GM23338 (cell line): ENCODE data around the gene AP1S2. TPM values are rescaled to one million over a fixed set of nuclear protein-coding genes. Genes with fewer than 3 reads are reported as not detected.

Experiments used
- ATAC-seq: fragments of 200-7000 bp; cut with Tn5 transposase; 3 replicates; pipeline ENCODE4 v1.9.1; 2020
- DNase-seq: peaks from one replicate; pipeline ENCODE4 v3.0.0-alpha.2; 2015; ENCODE audit warnings: low spot score
- H2AFZ ChIP-seq: fragments of 200-600 bp; sonication (generic); 2 replicates; pipeline ENCODE4 v1.8.0; 2016; ENCODE audit warnings: antibody characterized with exemption, mild to moderate bottlenecking, moderate library complexity
- H3F3A ChIP-seq: fragments of 200-600 bp; sonication (generic); replicated peaks from 2 replicates; pipeline ENCODE4 v1.8.0; 2017; ENCODE audit warnings: antibody characterized with exemption, mixed run types, low read depth
- H3K27ac ChIP-seq: fragments of 200-600 bp; sonication (generic); 2 replicates; pipeline ENCODE4 v1.6.1; 2016; ENCODE audit warnings: low read depth
- H3K27me3 ChIP-seq: fragments of 200-600 bp; sonication (generic); 2 replicates; pipeline ENCODE4 v1.8.0; 2016; ENCODE audit warnings: mild to moderate bottlenecking, mixed run types, moderate library complexity; ENCODE audit not compliant: insufficient read depth
- H3K36me3 ChIP-seq: fragments of 200-600 bp; sonication (generic); 2 replicates; pipeline ENCODE4 v1.8.0; 2016; ENCODE audit warnings: mild to moderate bottlenecking; ENCODE audit not compliant: insufficient read depth
- H3K4me1 ChIP-seq: fragments of 200-600 bp; sonication (generic); 2 replicates; pipeline ENCODE4 v1.8.0; 2016; ENCODE audit warnings: mild to moderate bottlenecking, moderate library complexity; ENCODE audit not compliant: insufficient read depth
- H3K4me2 ChIP-seq: fragments of 200-600 bp; sonication (generic); 2 replicates; pipeline ENCODE4 v1.7.1; 2017; ENCODE audit warnings: mixed run types
- H3K4me3 ChIP-seq: fragments of 200-600 bp; sonication (generic); 2 replicates; pipeline ENCODE4 v1.6.1; 2016; ENCODE audit warnings: mixed run types
- H3K79me2 ChIP-seq: fragments of 200-600 bp; sonication (generic); replicated peaks from 2 replicates; pipeline ENCODE4 v1.8.0; 2017; ENCODE audit warnings: mild to moderate bottlenecking; ENCODE audit not compliant: insufficient read depth
- H3K9me2 ChIP-seq: fragments of 200-600 bp; sonication (generic); 2 replicates; pipeline ENCODE4 v1.8.0; 2017; ENCODE audit not compliant: insufficient read depth
- H4K20me1 ChIP-seq: fragments of 200-600 bp; sonication (generic); replicated peaks from 2 replicates; pipeline ENCODE4 v1.8.0; 2017; ENCODE audit warnings: mild to moderate bottlenecking; ENCODE audit not compliant: insufficient read depth
- H3K27ac Mint-ChIP-seq: 2 replicates; pipeline ENCODE4 v1.8.0; 2020; ENCODE audit warnings: inconsistent platforms, mild to moderate bottlenecking, moderate library complexity, mixed read lengths
- H3K27me3 Mint-ChIP-seq: 3 replicates; pipeline ENCODE4 v1.8.0; 2022; ENCODE audit warnings: low read depth, mild to moderate bottlenecking, moderate library complexity, mixed read lengths, inconsistent platforms; ENCODE audit not compliant: insufficient read depth, poor library complexity
- H3K36me3 Mint-ChIP-seq: 3 replicates; pipeline ENCODE4 v1.8.0; 2021; ENCODE audit warnings: low read depth, mild to moderate bottlenecking, inconsistent platforms, moderate library complexity, mixed read lengths
- H3K4me1 Mint-ChIP-seq: 3 replicates; pipeline ENCODE4 v1.8.0; 2020; ENCODE audit warnings: mild to moderate bottlenecking, inconsistent platforms, mixed read lengths
- H3K4me3 Mint-ChIP-seq: 3 replicates; pipeline ENCODE4 v1.8.0; 2021; ENCODE audit warnings: moderate library complexity, mild to moderate bottlenecking, inconsistent platforms, mixed read lengths
- H3K9me3 Mint-ChIP-seq: 3 replicates; pipeline ENCODE4 v1.8.0; 2020; ENCODE audit warnings: moderate library complexity, mild to moderate bottlenecking, inconsistent platforms, mixed read lengths
- EZH2phosphoT487 ChIP-seq: fragments of 200-600 bp; sonication (generic); IDR thresholded peaks from one replicate; pipeline ENCODE4 v1.8.1; 2018; ENCODE audit warnings: antibody characterized with exemption; ENCODE audit not compliant: unreplicated experiment
- NANOG ChIP-seq: IDR thresholded peaks from 2 replicates; pipeline ENCODE4 v1.6.1; 2016; ENCODE audit warnings: antibody characterized with exemption, borderline replicate concordance
- STAT1 ChIP-seq: IDR thresholded peaks from one replicate; pipeline ENCODE4 v1.6.1; 2016; ENCODE audit warnings: antibody characterized with exemption; ENCODE audit not compliant: unreplicated experiment
- ZNF114 ChIP-seq: fragments of 250-450 bp; sonication (Bioruptor Pico); IDR thresholded peaks from 2 replicates; pipeline ENCODE4 v1.5.0; 2020; ENCODE audit warnings: mild to moderate bottlenecking, moderate library complexity
- polyA plus RNA-seq: library from polyadenylated mRNA; unstranded; fragments of >200 nt; fragmentation: Nextera tagmentation; extraction: Ambion mirVana; gene quantifications from 2 replicates; pipeline ENCODE4 v1.2.1, GENCODE V29; 2016
- total RNA-seq: library from RNA; depleted of rRNA; stranded (reverse); fragments of >200 nt; shearing (Covaris generic); gene quantifications from 2 replicates; pipeline ENCODE4 v1.2.3, GENCODE V29; 2014
- TF ChIP-seq, protein P1 (sequence below): fragments of 250-450 bp; sonication (Bioruptor Pico); IDR thresholded peaks from 2 replicates; pipeline ENCODE4 v1.5.0; 2020; ENCODE audit warnings: mild to moderate bottlenecking, moderate library complexity
- TF ChIP-seq, protein P2 (sequence below): IDR thresholded peaks from 2 replicates; pipeline ENCODE4 v1.6.1; 2016; ENCODE audit warnings: antibody characterized with exemption
- TF ChIP-seq, protein P3 (sequence below), 2 experiments: fragments of 200-600 bp in 1 of 2; sonication (generic) in 1 of 2; conservative IDR thresholded peaks; 2 replicates each; pipeline versions ENCODE4 v1.5.1 to v1.6.1; 2016 to 2017; ENCODE audit warnings: antibody characterized with exemption in 2 of 2, low read depth in 2 of 2, mild to moderate bottlenecking in 2 of 2, moderate library complexity in 1 of 2

AP1S2 gene
- total and polyA plus RNA-seq, 2 experiments from 2014 or later = 160 to 251 TPM

DNA sequence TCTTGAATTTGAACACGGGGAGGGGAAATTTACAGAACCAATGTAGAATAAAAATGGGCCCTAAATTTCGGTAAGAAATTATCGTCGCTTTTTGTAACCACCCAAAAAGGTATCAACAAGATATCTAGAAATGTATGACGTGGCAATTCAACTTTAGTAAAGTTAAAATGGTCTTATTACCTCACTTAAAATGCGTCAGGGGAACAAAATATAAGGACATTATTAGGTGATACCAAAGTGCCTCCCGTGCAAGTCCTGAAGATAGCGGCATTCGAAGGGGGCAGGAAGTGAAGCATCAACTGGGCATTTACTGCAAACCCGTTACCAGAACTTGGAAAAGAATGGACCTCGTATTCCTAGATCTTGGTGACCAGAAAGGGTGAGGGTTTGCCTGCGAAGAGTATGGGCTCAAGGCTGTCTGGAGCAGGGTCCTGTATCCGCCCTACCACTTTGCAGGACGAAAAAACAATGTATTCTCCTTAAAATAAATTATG lies 980 bp downstream of the AP1S2 start:
- no peak for TF ChIP-seq ZNF114 (CRISPR knock-in tag)
- TF ChIP-seq, protein P1, sequence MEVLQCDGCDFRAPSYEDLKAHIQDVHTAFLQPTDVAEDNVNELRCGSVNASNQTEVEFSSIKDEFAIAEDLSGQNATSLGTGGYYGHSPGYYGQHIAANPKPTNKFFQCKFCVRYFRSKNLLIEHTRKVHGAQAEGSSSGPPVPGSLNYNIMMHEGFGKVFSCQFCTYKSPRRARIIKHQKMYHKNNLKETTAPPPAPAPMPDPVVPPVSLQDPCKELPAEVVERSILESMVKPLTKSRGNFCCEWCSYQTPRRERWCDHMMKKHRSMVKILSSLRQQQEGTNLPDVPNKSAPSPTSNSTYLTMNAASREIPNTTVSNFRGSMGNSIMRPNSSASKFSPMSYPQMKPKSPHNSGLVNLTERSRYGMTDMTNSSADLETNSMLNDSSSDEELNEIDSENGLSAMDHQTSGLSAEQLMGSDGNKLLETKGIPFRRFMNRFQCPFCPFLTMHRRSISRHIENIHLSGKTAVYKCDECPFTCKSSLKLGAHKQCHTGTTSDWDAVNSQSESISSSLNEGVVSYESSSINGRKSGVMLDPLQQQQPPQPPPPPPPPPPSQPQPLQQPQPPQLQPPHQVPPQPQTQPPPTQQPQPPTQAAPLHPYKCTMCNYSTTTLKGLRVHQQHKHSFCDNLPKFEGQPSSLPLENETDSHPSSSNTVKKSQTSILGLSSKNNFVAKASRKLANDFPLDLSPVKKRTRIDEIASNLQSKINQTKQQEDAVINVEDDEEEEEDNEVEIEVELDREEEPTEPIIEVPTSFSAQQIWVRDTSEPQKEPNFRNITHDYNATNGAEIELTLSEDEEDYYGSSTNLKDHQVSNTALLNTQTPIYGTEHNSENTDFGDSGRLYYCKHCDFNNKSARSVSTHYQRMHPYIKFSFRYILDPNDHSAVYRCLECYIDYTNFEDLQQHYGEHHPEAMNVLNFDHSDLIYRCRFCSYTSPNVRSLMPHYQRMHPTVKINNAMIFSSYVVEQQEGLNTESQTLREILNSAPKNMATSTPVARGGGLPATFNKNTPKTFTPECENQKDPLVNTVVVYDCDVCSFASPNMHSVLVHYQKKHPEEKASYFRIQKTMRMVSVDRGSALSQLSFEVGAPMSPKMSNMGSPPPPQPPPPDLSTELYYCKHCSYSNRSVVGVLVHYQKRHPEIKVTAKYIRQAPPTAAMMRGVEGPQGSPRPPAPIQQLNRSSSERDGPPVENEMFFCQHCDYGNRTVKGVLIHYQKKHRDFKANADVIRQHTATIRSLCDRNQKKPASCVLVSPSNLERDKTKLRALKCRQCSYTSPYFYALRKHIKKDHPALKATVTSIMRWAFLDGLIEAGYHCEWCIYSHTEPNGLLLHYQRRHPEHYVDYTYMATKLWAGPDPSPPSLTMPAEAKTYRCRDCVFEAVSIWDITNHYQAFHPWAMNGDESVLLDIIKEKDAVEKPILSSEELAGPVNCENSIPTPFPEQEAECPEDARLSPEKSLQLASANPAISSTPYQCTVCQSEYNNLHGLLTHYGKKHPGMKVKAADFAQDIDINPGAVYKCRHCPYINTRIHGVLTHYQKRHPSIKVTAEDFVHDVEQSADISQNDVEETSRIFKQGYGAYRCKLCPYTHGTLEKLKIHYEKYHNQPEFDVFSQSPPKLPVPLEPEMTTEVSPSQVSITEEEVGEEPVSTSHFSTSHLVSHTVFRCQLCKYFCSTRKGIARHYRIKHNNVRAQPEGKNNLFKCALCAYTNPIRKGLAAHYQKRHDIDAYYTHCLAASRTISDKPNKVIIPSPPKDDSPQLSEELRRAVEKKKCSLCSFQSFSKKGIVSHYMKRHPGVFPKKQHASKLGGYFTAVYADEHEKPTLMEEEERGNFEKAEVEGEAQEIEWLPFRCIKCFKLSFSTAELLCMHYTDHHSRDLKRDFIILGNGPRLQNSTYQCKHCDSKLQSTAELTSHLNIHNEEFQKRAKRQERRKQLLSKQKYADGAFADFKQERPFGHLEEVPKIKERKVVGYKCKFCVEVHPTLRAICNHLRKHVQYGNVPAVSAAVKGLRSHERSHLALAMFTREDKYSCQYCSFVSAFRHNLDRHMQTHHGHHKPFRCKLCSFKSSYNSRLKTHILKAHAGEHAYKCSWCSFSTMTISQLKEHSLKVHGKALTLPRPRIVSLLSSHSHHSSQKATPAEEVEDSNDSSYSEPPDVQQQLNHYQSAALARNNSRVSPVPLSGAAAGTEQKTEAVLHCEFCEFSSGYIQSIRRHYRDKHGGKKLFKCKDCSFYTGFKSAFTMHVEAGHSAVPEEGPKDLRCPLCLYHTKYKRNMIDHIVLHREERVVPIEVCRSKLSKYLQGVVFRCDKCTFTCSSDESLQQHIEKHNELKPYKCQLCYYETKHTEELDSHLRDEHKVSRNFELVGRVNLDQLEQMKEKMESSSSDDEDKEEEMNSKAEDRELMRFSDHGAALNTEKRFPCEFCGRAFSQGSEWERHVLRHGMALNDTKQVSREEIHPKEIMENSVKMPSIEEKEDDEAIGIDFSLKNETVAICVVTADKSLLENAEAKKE (CRISPR knock-in tag) = no peak
- TF ChIP-seq STAT1 = no peak
- TF ChIP-seq, protein P2, sequence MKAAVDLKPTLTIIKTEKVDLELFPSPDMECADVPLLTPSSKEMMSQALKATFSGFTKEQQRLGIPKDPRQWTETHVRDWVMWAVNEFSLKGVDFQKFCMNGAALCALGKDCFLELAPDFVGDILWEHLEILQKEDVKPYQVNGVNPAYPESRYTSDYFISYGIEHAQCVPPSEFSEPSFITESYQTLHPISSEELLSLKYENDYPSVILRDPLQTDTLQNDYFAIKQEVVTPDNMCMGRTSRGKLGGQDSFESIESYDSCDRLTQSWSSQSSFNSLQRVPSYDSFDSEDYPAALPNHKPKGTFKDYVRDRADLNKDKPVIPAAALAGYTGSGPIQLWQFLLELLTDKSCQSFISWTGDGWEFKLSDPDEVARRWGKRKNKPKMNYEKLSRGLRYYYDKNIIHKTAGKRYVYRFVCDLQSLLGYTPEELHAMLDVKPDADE = no peak
- no peak for TF ChIP-seq EZH2phosphoT487
- no peak for TF ChIP-seq NANOG
- TF ChIP-seq, protein P3, sequence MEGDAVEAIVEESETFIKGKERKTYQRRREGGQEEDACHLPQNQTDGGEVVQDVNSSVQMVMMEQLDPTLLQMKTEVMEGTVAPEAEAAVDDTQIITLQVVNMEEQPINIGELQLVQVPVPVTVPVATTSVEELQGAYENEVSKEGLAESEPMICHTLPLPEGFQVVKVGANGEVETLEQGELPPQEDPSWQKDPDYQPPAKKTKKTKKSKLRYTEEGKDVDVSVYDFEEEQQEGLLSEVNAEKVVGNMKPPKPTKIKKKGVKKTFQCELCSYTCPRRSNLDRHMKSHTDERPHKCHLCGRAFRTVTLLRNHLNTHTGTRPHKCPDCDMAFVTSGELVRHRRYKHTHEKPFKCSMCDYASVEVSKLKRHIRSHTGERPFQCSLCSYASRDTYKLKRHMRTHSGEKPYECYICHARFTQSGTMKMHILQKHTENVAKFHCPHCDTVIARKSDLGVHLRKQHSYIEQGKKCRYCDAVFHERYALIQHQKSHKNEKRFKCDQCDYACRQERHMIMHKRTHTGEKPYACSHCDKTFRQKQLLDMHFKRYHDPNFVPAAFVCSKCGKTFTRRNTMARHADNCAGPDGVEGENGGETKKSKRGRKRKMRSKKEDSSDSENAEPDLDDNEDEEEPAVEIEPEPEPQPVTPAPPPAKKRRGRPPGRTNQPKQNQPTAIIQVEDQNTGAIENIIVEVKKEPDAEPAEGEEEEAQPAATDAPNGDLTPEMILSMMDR (conservative IDR thresholded peaks at IDR 0.05; ENCODE audit: low read depth in 2 of 2) = no peak
- H3K4me2 ChIP-seq = peak overlapping the region; percentile 75
- no peak for DNase-seq
- H3K27ac ChIP-seq = 0 out of 2 replicates have a peak overlapping the region, but pooled peaks have one; percentile 69
- Mint-ChIP-seq H3K4me3 (peak overlapping the region; percentile 92), H3K27ac (peak overlapping the region; percentile 86), H3K36me3 (peaks cover 44% of the 10 kb centered on the region), H3K27me3 (peaks cover 3% of the 10 kb centered on the region), H3K4me1 (peaks cover 37% of the 10 kb centered on the region), H3K9me3 (no peaks in the 10 kb centered on the region; the same call in 2 of the 3 replicates)
- peak overlapping the region; percentile 83 for H3K4me3 ChIP-seq
- H2AFZ ChIP-seq = no peak overlapping the region
- H3K27me3 ChIP-seq = no peaks in the 10 kb centered on the region
- H3K79me2 ChIP-seq = peaks cover 57% of the 10 kb centered on the region
- no peak for ATAC-seq
- H3K4me1 ChIP-seq = peaks cover 43% of the 10 kb centered on the region
- H4K20me1 ChIP-seq = no peaks in the 10 kb centered on the region; the same call in none of the 2 replicates
- peaks cover 6% of the 10 kb centered on the region; the same call in 1 of the 2 replicates for H3K36me3 ChIP-seq
- H3F3A ChIP-seq = no peaks in the 10 kb centered on the region
- no peaks in the 10 kb centered on the region for H3K9me2 ChIP-seq
